Body of pancreas (tissue), 4 donors: ENCODE measurements around the gene DLEU7.

Experiments
- CTCF ChIP-seq, 7 experiments: fragments of 450-650 bp in 4 of 7; fragments of 200-600 bp in 3 of 7; sonication (generic) in 3 of 7; IDR thresholded peaks; one replicate each; pipeline ENCODE4 v1.5.1; 2016 to 2019; ENCODE audit warnings: antibody characterized with exemption in 7 of 7
- POLR2A ChIP-seq, 3 donors: fragments of 450-650 bp; IDR thresholded peaks; one replicate each; pipeline ENCODE4 v1.6.1; 2016; ENCODE audit warnings: antibody characterized with exemption in 3 of 3, mild to moderate bottlenecking in 2 of 3

GRCh38 chr13:50842990-50843256, 569 bp downstream of the DLEU7 start:
- no peak for TF ChIP-seq POLR2A (IDR thresholded peaks at IDR 0.05)
- no peak for TF ChIP-seq CTCF (IDR thresholded peaks at IDR 0.05)
